Spleen (tissue), 7 donors: ENCODE measurements around the gene HMCN1.

Experiments
- CTCF ChIP-seq, 11 experiments: fragments of 200-600 bp in 7 of 11; fragments of 450-650 bp in 4 of 11; sonication (generic) in 4 of 11; IDR thresholded peaks in 8 of 11; conservative IDR thresholded peaks in 3 of 11; 1 replicate in 7 of 11; 2 replicates in 4 of 11; pipeline versions ENCODE4 v1.4.0 to v1.8.0; 2016 to 2021; ENCODE audit warnings: antibody characterized with exemption in 11 of 11, inconsistent platforms in 4 of 11, mild to moderate bottlenecking in 1 of 11
- POLR2A ChIP-seq, 3 donors: fragments of 450-650 bp; IDR thresholded peaks; one replicate each; pipeline ENCODE4 v1.5.1; 2017; ENCODE audit warnings: antibody characterized with exemption in 3 of 3, mild to moderate bottlenecking in 1 of 3
- POLR2AphosphoS5 ChIP-seq, 3 donors: sonication (generic); formaldehyde crosslinking; IDR thresholded peaks; one replicate each; pipeline ENCODE4 v1.5.1; 2017; ENCODE audit warnings: antibody characterized with exemption in 3 of 3
- donor health status: DM: no; HTN: no; CAD: no; lungs with moderate emphysema.
- donor health status: DM: no; HTN: no; CAD: no.
- donor health status: DM: no; HTN: no; CAD: no.

DNA sequence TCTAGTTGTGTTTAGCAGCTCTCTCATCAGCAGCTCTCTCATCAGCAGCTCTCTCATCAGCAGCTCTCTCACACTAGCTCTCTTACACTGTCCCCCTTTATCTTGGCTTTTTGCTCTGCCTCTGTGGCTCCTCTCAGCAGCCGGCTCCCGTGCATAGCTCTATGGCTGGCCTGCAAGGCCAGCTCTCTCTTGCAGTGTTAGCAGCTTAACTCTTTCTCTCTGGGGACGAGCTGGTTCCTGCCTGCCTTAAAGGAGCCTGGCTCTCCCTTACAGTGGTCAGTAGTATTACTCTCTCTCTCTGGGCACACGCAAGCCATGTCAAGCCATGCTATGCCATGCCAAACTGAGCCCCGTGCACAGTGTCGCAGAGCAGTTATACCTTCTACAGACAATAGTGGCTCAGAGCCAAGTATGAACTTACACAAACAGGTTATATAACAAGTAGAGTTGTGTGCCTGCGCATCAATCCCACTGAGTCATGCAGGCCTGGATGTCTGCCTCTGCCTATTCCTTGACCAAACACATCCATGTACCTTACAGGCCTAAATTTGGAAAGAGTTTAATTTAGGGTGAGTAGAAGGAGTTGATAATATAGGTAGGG lies 345.0 kb downstream of the HMCN1 start:
- TF ChIP-seq POLR2AphosphoS5 (IDR thresholded peaks at IDR 0.05): no peak
- no peak for TF ChIP-seq POLR2A (IDR thresholded peaks at IDR 0.05)
- no peak for TF ChIP-seq CTCF (IDR thresholded peaks at IDR 0.05 in 8 of 11, conservative IDR thresholded peaks at IDR 0.05 in 3 of 11)
